Measurements from ENCODE around the gene IL16. TPM values are rescaled to one million over a fixed set of nuclear protein-coding genes. Genes with fewer than 3 reads are reported as not detected.

The IL16 gene
- total RNA-seq, 1 donor from 2014 or later = 21.8 TPM

- no peak for DNase-seq (ENCODE audit: low spot score)
These were observed 22.4 kb upstream of the IL16 start for GRCh38 chr15:81174125-81174791.

GRCh38 chr15:81174792-81175327 lies 21.8 kb upstream of the IL16 start:
- no peak for DNase-seq (ENCODE audit: low spot score)

GRCh38 chr15:81175496-81175895 lies 21.2 kb upstream of the IL16 start:
- DNase-seq (ENCODE audit: low spot score) = no peak

- no peak for DNase-seq (ENCODE audit: low spot score)
These were observed 20.3 kb upstream of the IL16 start for GRCh38 chr15:81176291-81176893.

DNA sequence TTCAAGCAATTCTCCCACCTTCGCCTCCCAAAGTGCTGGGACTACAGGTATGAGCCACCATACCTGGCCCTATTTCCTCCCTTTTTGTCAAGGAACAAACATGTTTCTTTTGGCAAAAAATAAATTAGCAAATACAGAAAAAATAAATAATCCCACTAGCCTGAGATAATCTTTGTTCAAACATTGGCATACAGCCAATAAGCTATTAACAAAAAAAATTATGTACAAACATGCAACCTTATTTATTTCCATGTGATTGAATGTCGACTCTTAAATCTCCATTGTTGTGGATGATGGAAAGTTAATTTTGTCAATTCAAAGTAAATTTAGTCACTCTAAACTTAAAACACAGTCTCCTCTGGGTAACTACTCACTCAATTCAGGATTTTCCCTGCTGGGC lies 18.3 kb upstream of the IL16 start:
- DNase-seq (ENCODE audit: low spot score) = no peak

GRCh38 chr15:81181220-81181619 lies 15.5 kb upstream of the IL16 start:
- DNase-seq (ENCODE audit: low spot score) = no peak

GRCh38 chr15:81182031-81182755 lies 14.5 kb upstream of the IL16 start:
- no peak for DNase-seq (ENCODE audit: low spot score)

DNA sequence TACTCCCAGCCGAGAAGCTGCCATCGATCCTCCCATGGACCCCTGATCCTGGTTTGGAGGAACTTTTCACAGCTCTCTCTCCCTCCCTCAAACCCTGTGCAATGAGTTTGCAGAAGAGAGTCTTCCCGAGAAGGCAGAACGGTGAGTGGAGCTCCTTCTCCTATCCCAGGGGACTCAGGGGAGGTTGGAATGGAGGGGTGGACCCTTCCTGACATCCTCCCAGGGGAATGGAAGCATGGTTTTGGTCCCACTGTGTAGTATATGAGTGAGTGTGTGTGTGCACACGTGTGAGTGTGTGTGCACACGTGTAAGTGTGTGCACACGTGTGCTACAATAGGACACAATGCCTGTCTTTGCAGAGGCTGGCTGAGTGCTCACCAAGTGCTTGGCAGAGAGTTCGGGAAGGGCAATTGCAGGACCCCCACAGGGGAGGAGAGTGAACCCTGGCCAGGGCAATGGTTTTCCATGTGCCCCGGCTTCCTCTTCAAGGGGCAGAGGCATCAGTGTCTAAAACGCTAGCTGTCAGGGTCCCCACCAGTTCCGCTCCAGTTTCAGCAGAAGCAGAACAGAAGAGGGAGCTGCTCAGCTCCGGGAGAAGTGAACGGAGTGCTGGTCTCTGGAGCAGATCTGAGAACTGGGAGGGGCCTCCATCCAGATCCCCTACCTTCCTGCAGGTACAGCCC lies 13.8 kb upstream of the IL16 start:
- DNase-seq (ENCODE audit: low spot score) = no peak

GRCh38 chr15:81183439-81183775 lies 13.3 kb upstream of the IL16 start:
- DNase-seq (ENCODE audit: low spot score) = no peak

DNA sequence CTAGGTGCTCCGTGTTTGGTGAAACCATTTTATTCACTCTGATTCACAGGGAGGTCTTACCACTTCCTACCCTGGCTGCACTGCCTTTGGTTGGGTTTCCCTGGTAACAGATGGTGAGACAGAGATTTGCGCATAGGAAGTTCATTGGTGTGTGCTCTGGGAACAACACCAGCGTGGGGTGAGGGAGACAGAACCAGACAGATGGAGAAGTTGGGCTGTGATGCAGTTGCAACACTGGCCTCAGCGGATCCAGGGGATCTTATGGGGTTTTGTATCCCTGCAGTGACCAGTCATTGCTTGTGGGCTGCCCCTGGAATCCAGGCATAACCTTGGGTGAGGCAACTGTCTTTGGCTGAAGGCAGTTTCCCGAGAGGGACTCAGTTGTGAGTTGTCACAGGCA lies 12.5 kb upstream of the IL16 start:
- no peak for DNase-seq (ENCODE audit: low spot score)

- no peak for DNase-seq (ENCODE audit: low spot score)
These were observed 10.9 kb upstream of the IL16 start for GRCh38 chr15:81185631-81186295.

DNA sequence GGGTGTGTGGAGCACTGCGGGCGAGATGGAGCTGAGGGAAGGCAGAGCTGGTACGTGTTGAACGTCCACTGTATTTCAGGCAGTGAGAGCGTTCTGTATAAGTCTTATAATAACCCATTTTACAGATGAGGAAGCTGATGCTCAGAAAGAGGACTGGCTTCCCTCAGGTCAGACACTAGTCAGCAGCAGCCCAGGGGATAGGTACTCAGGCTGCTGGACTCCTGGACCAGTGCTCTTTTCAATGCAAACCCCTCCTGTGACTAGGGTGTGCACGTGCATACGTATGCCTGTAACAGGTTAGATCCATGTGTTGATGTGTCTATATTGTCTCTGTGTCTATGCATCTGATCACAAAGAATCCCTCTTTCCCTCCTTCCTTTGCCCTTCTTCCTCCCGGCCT lies 8.3 kb upstream of the IL16 start:
- DNase-seq (ENCODE audit: low spot score) = no peak

- no peak for DNase-seq (ENCODE audit: low spot score)
These were observed 6.9 kb upstream of the IL16 start for GRCh38 chr15:81189583-81190283.

DNA sequence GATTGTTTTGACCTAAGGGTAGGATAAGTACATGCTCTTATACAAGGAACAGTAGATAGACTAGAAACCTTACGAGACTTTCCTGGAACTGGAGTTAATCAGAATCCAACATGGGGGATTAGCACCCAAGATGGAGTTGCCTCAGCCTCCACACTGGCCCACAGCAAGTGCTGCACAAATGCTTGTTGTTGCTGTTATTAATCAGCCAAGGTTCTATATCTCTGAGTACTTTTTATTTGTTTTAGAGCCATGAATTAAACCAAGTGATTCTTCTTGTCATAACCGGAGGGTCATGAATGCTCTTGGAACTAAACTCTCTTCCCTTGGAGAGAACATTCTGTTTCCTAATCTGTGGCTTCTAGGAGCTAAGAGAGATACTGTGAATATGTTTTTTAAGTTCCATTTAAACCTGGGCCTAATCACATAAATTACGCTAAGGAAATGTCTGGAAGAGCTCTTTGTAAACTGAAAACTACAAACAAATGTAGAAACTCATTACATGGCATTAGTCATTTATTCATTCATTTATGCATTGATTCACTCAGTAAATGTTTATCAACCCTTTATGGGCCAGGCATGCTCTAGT lies 5.7 kb upstream of the IL16 start:
- no peak for DNase-seq (ENCODE audit: low spot score)

- no peak for DNase-seq (ENCODE audit: low spot score)
These were observed 5.0 kb upstream of the IL16 start for GRCh38 chr15:81191701-81192100.

- DNase-seq (ENCODE audit: low spot score) = no peak
These were observed 2.0 kb upstream of the IL16 start for GRCh38 chr15:81194723-81195122.

DNA sequence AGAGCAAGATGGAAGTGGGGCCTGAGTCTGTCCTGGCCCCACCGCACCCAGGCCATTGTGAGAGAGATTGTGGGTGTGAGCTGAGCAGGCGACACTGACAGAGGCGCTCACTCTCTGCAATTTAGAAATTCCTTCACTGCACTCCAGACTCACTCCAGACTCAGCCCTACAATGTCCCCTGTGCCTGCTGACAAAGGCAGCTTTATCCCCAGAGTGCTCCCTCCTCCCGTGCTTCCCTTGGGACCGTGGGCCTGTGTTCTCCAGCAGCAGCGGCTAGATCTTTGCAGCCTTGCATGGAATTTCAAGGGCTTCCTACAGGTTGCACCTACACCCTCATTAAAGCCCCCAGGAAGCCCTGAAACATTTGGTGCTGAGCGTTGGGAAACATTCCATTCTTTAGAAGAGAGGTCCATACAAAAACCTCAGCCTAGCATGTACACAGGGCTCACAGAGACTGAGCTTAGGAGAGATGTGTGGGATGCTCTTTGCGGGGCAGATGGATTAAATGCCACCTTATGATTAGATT lies 1.3 kb upstream of the IL16 start:
- no peak for DNase-seq (ENCODE audit: low spot score)

DNA sequence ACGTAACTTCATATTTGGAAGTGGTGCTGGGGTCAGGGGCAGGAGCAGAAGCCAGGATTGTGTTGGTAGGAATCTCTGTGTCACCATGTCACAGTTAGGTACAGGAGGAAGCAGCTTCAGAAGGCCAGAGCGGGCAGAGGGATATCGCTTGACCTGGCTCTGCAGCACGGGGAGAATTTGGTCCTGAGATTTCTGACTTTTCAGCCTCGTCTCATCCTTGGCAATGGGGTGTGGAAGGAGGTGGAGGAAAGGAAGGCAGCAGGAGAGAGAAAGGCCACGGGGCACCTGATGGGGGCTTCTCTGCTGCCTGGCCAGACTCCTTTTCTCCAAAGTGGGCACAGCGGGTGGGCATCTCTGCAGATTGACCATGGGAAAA lies 564 bp downstream of the IL16 start:
- no peak for DNase-seq (ENCODE audit: low spot score)

GRCh38 chr15:81197688-81198281 lies 1.1 kb downstream of the IL16 start:
- DNase-seq (ENCODE audit: low spot score) = no peak
